Measurements from ENCODE around the gene IL1RL2. TPM values are rescaled to one million over a fixed set of nuclear protein-coding genes. Genes with fewer than 3 reads are reported as not detected.

IL1RL2 gene
- total RNA-seq, 1 experiment from 2014 or later = not detected

DNA sequence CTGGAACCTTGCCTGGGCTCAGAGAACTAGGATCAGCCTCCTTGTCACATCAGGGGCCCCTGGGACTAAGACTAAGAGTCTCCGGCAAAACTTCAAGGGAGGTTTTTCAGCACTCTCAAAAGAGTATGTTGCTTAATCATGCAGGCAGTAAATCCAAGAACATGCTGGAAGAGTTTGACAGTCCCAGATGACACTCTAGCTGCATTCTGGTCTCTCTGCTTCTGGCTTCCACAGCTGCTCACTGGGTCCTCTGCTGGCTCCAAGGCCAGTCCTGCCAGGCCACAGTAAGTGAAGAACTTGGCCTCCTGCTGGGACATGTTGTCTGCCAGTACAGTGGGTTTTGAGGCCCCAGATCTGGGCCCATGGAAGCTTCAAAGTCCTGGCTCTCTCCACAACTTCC, 79.4 kb downstream of the IL1RL2 start:
- BruUV-seq (replicated peaks) = no TSS peak
- DNase-seq (ENCODE audit: low read depth, low spot score) (no peak), ATAC-seq (no peak)
- POLR2A ChIA-PET = no interaction called here
- Histone ChIP-seq H3K36me3 (ENCODE audit: control insufficient read depth in 1 of 2, insufficient read depth in 2 of 2, low read length in 2 of 2) (no peaks in the 10 kb centered on the region), H4K20me1 (ENCODE audit: insufficient read depth) (no peaks in the 10 kb centered on the region), H3K4me1 (ENCODE audit: control insufficient read depth in 1 of 2, insufficient read depth in 2 of 2, low read length in 2 of 2) (no peaks in the 10 kb centered on the region), H3K79me2 (ENCODE audit: insufficient read depth, low read length) (no peaks in the 10 kb centered on the region), H3K27me3 (ENCODE audit: insufficient read depth, low read length) (peaks cover 7% of the 10 kb centered on the region; the same call in 1 of the 2 replicates), H3K9ac (ENCODE audit: low read length) (no peak overlapping the region), H3K4me3 (replicated peaks in 1 of 2; ENCODE audit: low read depth in 1 of 2, low read length in 2 of 2) (no peak overlapping the region), H3K27ac (ENCODE audit: low read depth, low read length) (no peak overlapping the region), H3K9me3 (ENCODE audit: control insufficient read depth in 1 of 2, insufficient read depth in 1 of 2, low read depth in 1 of 2, low read length in 2 of 2) (no peaks in the 10 kb centered on the region), H3K4me2 (ENCODE audit: low read length) (no peak overlapping the region), H3K9me2 (ENCODE audit: insufficient read depth) (no peaks in the 10 kb centered on the region), H2AFZ (ENCODE audit: low read depth, low read length, poor library complexity, severe bottlenecking) (no peak overlapping the region)
- RAD21 ChIA-PET (ENCODE audit: low non-redundant PET in 1 of 2, low total read pairs in 2 of 2, uncharacterized antibody in 2 of 2, unreplicated experiment in 2 of 2) = no interaction called here
- intact Hi-C loops (cut with micrococcal nuclease) = no loop called here
- CTCF ChIA-PET = no interaction called here
- TF ChIP-seq, protein P1, sequence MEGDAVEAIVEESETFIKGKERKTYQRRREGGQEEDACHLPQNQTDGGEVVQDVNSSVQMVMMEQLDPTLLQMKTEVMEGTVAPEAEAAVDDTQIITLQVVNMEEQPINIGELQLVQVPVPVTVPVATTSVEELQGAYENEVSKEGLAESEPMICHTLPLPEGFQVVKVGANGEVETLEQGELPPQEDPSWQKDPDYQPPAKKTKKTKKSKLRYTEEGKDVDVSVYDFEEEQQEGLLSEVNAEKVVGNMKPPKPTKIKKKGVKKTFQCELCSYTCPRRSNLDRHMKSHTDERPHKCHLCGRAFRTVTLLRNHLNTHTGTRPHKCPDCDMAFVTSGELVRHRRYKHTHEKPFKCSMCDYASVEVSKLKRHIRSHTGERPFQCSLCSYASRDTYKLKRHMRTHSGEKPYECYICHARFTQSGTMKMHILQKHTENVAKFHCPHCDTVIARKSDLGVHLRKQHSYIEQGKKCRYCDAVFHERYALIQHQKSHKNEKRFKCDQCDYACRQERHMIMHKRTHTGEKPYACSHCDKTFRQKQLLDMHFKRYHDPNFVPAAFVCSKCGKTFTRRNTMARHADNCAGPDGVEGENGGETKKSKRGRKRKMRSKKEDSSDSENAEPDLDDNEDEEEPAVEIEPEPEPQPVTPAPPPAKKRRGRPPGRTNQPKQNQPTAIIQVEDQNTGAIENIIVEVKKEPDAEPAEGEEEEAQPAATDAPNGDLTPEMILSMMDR (IDR thresholded peaks at IDR 0.05 in 2 of 3, conservative IDR thresholded peaks at IDR 0.05 in 1 of 3; ENCODE audit: borderline replicate concordance in 1 of 3, insufficient read depth in 1 of 3, low read depth in 2 of 3, low read length in 2 of 3) = no peak
- no peak for TF ChIP-seq EZH2 (IDR thresholded peaks at IDR 0.05)
- no peak for TF ChIP-seq EZH2phosphoT487 (IDR thresholded peaks at IDR 0.05; ENCODE audit: borderline replicate concordance)
- TF ChIP-seq CBX3 (IDR thresholded peaks at IDR 0.05; ENCODE audit: low read depth) = no peak
- TF ChIP-seq ZNF274 (IDR thresholded peaks at IDR 0.05; ENCODE audit: low read depth, low read length) = no peak
- no peak for TF ChIP-seq JUND (IDR thresholded peaks at IDR 0.05)
- TF ChIP-seq SIN3A (IDR thresholded peaks at IDR 0.05; ENCODE audit: low read depth) = no peak

DNA sequence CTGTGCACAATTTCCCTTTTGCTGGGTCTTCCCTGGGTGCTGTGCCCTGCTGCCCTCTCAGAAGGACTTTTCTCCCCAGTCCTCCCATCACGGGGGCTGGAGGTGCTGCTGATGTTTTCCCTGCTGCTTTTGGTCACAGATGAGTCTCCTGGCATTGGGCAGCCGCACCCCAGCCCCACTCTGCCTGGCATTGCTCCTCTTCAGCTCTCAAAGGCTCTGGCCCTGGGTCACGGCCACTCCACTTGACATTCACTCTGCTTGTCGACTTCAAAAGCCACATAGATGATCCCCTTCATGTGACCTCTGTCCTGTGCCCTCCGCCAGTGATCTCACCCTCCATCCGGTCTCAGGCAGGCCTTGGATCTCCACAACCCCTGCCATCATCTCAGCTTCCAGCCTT, 81.0 kb downstream of the IL1RL2 start:
- H3K9me2 ChIP-seq (ENCODE audit: insufficient read depth) = no peaks in the 10 kb centered on the region
- intact Hi-C loops (cut with micrococcal nuclease) = no loop called here
- no peak overlapping the region for H3K27ac ChIP-seq (ENCODE audit: low read depth, low read length)
- BruUV-seq (replicated peaks) = no TSS peak
- H3K79me2 ChIP-seq (ENCODE audit: insufficient read depth, low read length) = no peaks in the 10 kb centered on the region
- no peak overlapping the region for H3K4me3 ChIP-seq (replicated peaks in 1 of 2; ENCODE audit: low read depth in 1 of 2, low read length in 2 of 2)
- H3K36me3 ChIP-seq (ENCODE audit: control insufficient read depth in 1 of 2, insufficient read depth in 2 of 2, low read length in 2 of 2) = no peaks in the 10 kb centered on the region
- H4K20me1 ChIP-seq (ENCODE audit: insufficient read depth) = no peaks in the 10 kb centered on the region
- DNase-seq (ENCODE audit: low read depth, low spot score) = no peak
- peaks cover 7% of the 10 kb centered on the region for H3K27me3 ChIP-seq (ENCODE audit: insufficient read depth, low read length)
- TF ChIP-seq ELF1 (IDR thresholded peaks at IDR 0.05; ENCODE audit: borderline replicate concordance, low read depth) = no peak
- ChIA-PET RAD21 (ENCODE audit: low non-redundant PET in 1 of 2, low total read pairs in 2 of 2, uncharacterized antibody in 2 of 2, unreplicated experiment in 2 of 2) (no interaction called here), CTCF (no interaction called here), POLR2A (no interaction called here)
- no peak overlapping the region for H3K9ac ChIP-seq (ENCODE audit: low read length)
- no peaks in the 10 kb centered on the region for H3K9me3 ChIP-seq (ENCODE audit: control insufficient read depth in 1 of 2, insufficient read depth in 1 of 2, low read depth in 1 of 2, low read length in 2 of 2)
- no peak for ATAC-seq
- no peak overlapping the region for H2AFZ ChIP-seq (ENCODE audit: low read depth, low read length, poor library complexity, severe bottlenecking)
- no peak overlapping the region for H3K4me2 ChIP-seq (ENCODE audit: low read length)
- H3K4me1 ChIP-seq (ENCODE audit: control insufficient read depth in 1 of 2, insufficient read depth in 2 of 2, low read length in 2 of 2) = no peaks in the 10 kb centered on the region

Data from HCT116 (cell line).